ENCODE data around the gene TGFBR1.

DNA sequence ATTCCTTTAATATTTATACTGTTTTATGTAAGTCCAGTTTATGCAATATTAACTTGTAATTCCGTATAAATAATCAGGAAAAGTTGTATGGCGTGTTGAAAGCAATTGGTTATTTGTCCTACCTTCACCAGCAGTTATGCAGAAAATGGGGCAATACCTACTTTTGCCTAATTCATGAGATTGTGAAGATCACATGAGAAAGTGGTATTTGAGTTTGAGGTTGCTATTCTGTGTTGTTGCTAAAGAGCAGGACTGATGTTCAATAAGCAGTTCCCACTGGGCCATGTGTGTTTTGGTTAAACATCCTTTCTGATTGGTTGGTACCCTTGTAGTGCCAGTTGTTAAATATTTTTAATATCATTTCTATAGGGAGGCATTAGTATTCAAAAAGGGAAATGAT lies 3.2 kb downstream of the TGFBR1 start:
- TF ChIP-seq, protein P1, sequence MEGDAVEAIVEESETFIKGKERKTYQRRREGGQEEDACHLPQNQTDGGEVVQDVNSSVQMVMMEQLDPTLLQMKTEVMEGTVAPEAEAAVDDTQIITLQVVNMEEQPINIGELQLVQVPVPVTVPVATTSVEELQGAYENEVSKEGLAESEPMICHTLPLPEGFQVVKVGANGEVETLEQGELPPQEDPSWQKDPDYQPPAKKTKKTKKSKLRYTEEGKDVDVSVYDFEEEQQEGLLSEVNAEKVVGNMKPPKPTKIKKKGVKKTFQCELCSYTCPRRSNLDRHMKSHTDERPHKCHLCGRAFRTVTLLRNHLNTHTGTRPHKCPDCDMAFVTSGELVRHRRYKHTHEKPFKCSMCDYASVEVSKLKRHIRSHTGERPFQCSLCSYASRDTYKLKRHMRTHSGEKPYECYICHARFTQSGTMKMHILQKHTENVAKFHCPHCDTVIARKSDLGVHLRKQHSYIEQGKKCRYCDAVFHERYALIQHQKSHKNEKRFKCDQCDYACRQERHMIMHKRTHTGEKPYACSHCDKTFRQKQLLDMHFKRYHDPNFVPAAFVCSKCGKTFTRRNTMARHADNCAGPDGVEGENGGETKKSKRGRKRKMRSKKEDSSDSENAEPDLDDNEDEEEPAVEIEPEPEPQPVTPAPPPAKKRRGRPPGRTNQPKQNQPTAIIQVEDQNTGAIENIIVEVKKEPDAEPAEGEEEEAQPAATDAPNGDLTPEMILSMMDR (IDR thresholded peaks at IDR 0.05), result no peak
- TF ChIP-seq ZFX (IDR thresholded peaks at IDR 0.05; ENCODE audit: borderline replicate concordance), result no peak
